GM21619 (cell line): ENCODE results near the gene PHACTR2.
"Not testable (repeated sequence)": the region's sequence is repeated elsewhere in the genome, so short reads cannot be mapped to it uniquely, and the experiment has no call there.

Experiments used
- ATAC-seq: cut with Tn5 transposase; IDR thresholded peaks from one replicate; pipeline ENCODE4 v1.9.1; 2021; ENCODE audit not compliant: unreplicated experiment

PHACTR2 gene

GRCh38 chr6:143851706-143852105 is 173.9 kb downstream of the PHACTR2 start:
- ATAC-seq = not testable (repeated sequence)

GRCh38 chr6:143855057-143855456 is 177.3 kb downstream of the PHACTR2 start:
- not testable (repeated sequence) for ATAC-seq

- not testable (repeated sequence) for ATAC-seq
Observed at GRCh38 chr6:143856762-143857161, 179.0 kb downstream of the PHACTR2 start.

DNA sequence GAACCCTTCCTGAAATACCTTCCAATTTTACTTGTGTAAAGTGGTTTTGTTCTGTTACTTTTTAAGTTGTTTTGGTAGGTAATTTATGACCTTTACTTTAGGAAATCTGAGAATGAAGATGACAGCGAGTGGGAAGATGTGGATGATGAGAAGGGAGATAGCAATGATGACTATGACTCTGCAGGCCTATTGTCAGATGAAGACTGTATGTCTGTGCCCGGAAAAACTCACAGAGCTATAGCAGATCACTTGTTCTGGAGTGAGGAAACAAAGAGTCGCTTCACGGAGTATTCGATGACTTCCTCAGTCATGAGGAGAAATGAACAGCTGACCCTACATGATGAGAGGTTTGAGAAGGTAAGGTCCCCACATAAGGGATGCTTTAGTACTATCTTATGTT is 179.9 kb downstream of the PHACTR2 start:
- ATAC-seq = no peak

- ATAC-seq = no peak
Observed at GRCh38 chr6:143859891-143860660, 182.3 kb downstream of the PHACTR2 start.

DNA sequence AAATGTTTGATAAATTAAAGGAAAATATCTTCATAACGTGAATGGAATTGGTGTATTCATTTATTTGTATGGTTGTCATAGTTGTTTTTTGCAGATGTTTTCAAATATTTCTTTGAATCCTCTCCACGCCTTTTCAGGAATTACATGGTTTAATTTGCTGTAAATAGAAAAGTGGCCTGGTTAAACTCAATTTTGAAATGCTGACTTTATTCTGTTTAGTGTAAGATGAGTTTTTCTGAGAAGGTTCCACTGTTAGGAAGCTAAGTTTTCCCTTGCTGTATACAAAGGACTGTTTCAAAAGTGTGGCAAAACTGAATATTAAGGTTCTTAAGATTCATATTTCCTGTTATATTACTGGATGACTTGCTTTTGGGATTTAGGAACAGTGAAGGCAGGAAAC is 186.0 kb downstream of the PHACTR2 start:
- ATAC-seq = no peak

- ATAC-seq = no peak
Observed at GRCh38 chr6:143864234-143864633, 186.5 kb downstream of the PHACTR2 start, which contains the start of gene ZC2HC1B. ZC2HC1B (plus strand) TSS chr6:143864474; CDS start chr6:143864540, 66 bp downstream.

DNA sequence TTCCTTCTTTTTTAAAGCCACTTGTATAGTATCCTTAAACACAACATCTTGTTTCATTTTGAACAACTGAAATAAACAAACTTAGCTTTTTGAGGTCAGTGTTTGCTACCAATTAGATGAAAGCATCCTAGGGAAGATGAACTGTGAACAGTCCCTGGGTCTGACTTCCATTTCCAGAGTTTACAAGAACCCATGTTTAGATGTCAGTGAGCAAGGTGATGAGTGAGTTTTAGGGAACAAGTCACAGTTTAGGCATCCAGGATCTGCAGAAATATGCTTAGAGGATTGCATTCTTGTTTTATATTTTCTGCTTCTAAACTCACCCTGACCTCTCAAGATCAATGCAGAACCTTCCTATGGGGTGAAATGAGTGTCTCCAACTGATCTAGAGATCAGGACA is 189.5 kb downstream of the PHACTR2 start:
- no peak for ATAC-seq

- ATAC-seq = not testable (repeated sequence)
Observed at GRCh38 chr6:143868808-143869207, 191.0 kb downstream of the PHACTR2 start.

DNA sequence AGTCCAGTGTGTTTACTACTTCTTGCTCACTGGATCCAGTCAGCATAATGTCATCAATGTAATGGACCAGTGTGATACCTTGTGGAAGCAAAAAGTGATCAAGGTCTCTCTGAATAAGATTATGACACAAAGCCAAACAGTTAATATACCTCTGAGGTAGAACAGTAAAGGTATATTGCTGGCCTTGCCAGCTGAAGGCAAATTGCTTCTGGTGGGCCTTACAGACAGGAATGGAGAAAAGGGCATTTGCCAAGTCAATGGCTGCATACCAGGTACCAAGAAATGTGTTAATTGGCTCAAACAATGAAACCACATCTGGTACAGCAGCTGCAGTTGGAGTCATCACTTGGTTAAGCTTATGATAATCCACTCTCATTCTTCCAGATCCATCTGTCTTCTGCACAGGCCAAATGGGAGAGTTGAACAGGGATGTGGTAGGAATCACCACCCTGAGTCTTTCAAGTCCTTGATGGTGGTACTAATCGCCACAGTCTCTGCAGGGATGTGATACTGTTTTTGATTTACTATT is 193.5 kb downstream of the PHACTR2 start:
- ATAC-seq = not testable (repeated sequence)

- peak; percentile 99 for ATAC-seq
Observed at GRCh38 chr6:143872201-143872600, 194.4 kb downstream of the PHACTR2 start.

- ATAC-seq = not testable (repeated sequence)
Observed at GRCh38 chr6:143873600-143873999, 195.8 kb downstream of the PHACTR2 start.

- ATAC-seq = not testable (repeated sequence)
Observed at GRCh38 chr6:143874503-143874902, 196.7 kb downstream of the PHACTR2 start.

DNA sequence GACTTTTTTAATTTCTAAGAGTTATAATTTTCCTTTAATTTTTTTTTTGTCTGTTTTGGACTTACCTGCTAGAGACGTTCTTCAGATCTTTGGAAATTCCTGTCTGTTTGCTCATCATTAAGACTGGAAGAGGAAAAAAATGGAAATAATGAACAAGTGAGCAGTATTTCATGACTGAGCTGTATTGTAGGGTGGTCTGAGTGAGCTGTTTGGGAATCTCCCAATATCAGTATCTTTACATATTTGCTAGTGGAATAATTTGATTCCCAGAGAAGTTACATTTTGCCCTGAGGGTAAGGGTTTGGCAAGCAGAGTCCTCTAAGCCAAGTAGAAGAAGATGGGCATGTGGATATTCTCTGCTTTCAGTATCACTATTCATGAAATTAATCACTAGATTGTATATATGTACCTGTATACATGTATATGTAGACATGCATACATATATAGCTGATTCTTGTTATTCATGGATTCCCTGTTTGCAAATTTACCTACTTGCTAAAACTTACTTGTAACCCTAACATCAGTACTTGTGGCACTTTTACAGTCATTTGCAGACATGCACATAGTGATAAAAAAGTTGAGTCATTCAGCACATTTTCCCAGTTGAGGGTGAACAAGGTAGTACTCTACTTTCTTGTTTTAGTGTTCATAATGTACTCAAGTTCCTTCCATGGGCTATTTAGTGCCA is 200.0 kb downstream of the PHACTR2 start:
- ATAC-seq = no peak

DNA sequence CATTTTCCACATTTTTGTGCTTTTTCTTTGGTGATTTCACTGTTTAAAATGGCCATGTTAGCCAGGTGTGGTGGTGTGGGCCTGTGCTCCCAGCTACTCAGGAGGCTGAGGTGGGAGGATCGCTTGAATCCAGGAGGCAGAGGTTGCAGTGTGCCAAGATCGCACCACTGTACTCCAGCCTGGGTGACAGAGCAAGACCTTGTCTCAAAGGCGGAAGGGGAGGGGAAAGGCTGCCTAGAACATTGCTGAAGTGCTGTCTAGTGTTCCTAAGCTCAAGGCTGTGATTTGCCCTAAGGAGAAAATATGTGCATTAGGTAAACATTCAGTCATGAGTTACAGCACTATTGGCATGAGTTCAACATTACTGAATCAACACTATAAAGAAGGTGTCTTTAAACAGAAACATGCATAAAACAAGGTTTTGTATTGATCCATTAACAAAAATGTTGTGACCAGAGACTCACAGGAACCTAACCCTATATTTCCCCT is 200.6 kb downstream of the PHACTR2 start:
- ATAC-seq = no peak

GRCh38 chr6:143880412-143880811 is 202.6 kb downstream of the PHACTR2 start:
- no peak for ATAC-seq
